Endothelial cell of umbilical vein (primary cell): ENCODE data around the gene PRIMA1. TPM values are rescaled to one million over a fixed set of nuclear protein-coding genes. Genes with fewer than 3 reads are reported as not detected.

Experiments
- BruUV-seq: library from RNA; stranded (reverse); fragments of 400-500 nt; replicated peaks from 2 replicates; lab custom pipeline; 2021; lab: Mats Ljungman, UMichigan
- CTCF ChIA-PET: fragments of 300-600, 350-600 bp; sonication (Branson Sonifier 250); formaldehyde crosslinking; loops from one replicate; lab custom pipeline; 2021; ENCODE audit warnings: antibody characterized with exemption, inconsistent platforms; lab: Charles Lee
- POLR2A ChIA-PET: fragments of 300-600, 350-600 bp; sonication (Branson Sonifier 250); formaldehyde crosslinking; loops from one replicate; lab custom pipeline; 2021; ENCODE audit warnings: antibody characterized with exemption, inconsistent platforms; lab: Charles Lee
- DNase-seq: peaks from one replicate; pipeline ENCODE4 v3.0.0-alpha.2; 2011; ENCODE audit warnings: low read depth, low spot score
- FAIRE-seq: peaks from 2 replicates; lab custom pipeline; 2011; peaks lifted over from hg19 to GRCh38; lab: Jason Lieb, UNC
- H2AFZ ChIP-seq: 2 replicates; pipeline ENCODE4 v1.6.0; 2012; ENCODE audit warnings: low read depth, low read length, control low read depth, inconsistent platforms
- H3K27ac ChIP-seq: 2 replicates; pipeline ENCODE4 v1.5.1; 2011; ENCODE audit warnings: low read depth, mild to moderate bottlenecking, control low read depth, low read length, moderate library complexity; ENCODE audit not compliant: insufficient read depth
- H3K27me3 ChIP-seq, 2 experiments: 2 replicates each; pipeline versions ENCODE4 v1.6.0 to v1.6.1; 2011; ENCODE audit warnings: low read length in 2 of 2, mixed read lengths in 1 of 2; ENCODE audit not compliant: control insufficient read depth in 2 of 2, insufficient read depth in 2 of 2
- H3K36me3 ChIP-seq, 2 experiments: 2 replicates in 1 of 2; 3 replicates in 1 of 2; pipeline ENCODE4 v1.5.1; 2011; ENCODE audit warnings: low read length in 2 of 2, mild to moderate bottlenecking in 1 of 2, moderate library complexity in 1 of 2; ENCODE audit not compliant: control insufficient read depth in 2 of 2, insufficient read depth in 2 of 2; ENCODE audit errors: extremely low read depth in 1 of 2
- H3K4me1 ChIP-seq: 3 replicates; pipeline ENCODE4 v1.5.1; 2011; ENCODE audit warnings: mild to moderate bottlenecking, low read length; ENCODE audit not compliant: control insufficient read depth, insufficient read depth; ENCODE audit errors: extremely low read depth
- H3K4me2 ChIP-seq: 2 replicates; pipeline ENCODE4 v1.6.1; 2011; ENCODE audit warnings: low read length, control low read depth, mixed read lengths; ENCODE audit not compliant: insufficient read depth
- H3K4me3 ChIP-seq, 3 experiments: fragments of 200-600 bp in 1 of 3; sonication (generic), shearing (Covaris generic) in 1 of 3; replicated peaks in 1 of 3; 2 replicates each; pipeline ENCODE4 v1.5.1; 2011 to 2016; ENCODE audit warnings: control low read depth in 3 of 3, low read length in 3 of 3, mild to moderate bottlenecking in 2 of 3, inconsistent platforms in 1 of 3, low read depth in 1 of 3, moderate library complexity in 1 of 3; ENCODE audit not compliant: insufficient read depth in 1 of 3
- H3K79me2 ChIP-seq: 2 replicates; pipeline ENCODE4 v1.6.0; 2012; ENCODE audit warnings: low read length, inconsistent platforms; ENCODE audit not compliant: control insufficient read depth, insufficient read depth
- H3K9ac ChIP-seq: replicated peaks from 2 replicates; pipeline ENCODE3; 2011; ENCODE audit warnings: low read length, control low read depth; ENCODE audit not compliant: insufficient read depth; ENCODE audit errors: extremely low read depth
- H3K9me1 ChIP-seq: replicated peaks from 3 replicates; pipeline ENCODE4 v1.6.0; 2011; ENCODE audit warnings: mild to moderate bottlenecking, low read length; ENCODE audit not compliant: control insufficient read depth, insufficient read depth; ENCODE audit errors: extremely low read depth
- H3K9me3 ChIP-seq: replicated peaks from 2 replicates; pipeline ENCODE4 v1.5.1; 2012; ENCODE audit warnings: low read length, inconsistent platforms; ENCODE audit not compliant: control insufficient read depth, insufficient read depth
- H4K20me1 ChIP-seq: replicated peaks from 2 replicates; pipeline ENCODE3; 2011; ENCODE audit warnings: mild to moderate bottlenecking, low read length; ENCODE audit not compliant: control insufficient read depth, insufficient read depth; ENCODE audit errors: extremely low read depth
- CTCF ChIP-seq, 2 donors: IDR thresholded peaks; 1 replicate in 1 of 2; 2 replicates in 1 of 2; pipeline ENCODE4 v1.5.1; 2011; ENCODE audit warnings: low read length in 2 of 2, mild to moderate bottlenecking in 2 of 2, moderate library complexity in 2 of 2, control low read depth in 1 of 2, inconsistent platforms in 1 of 2, low read depth in 1 of 2; ENCODE audit not compliant: insufficient read depth in 1 of 2; ENCODE audit errors: extremely low read depth in 1 of 2
- EZH2 ChIP-seq: IDR thresholded peaks from 2 replicates; pipeline ENCODE4 v1.6.1; 2012; ENCODE audit warnings: borderline replicate concordance, low read depth, mild to moderate bottlenecking, moderate library complexity, low read length, inconsistent platforms; ENCODE audit not compliant: severe bottlenecking
- FOS ChIP-seq: IDR thresholded peaks from 2 replicates; pipeline ENCODE4 v1.6.1; 2011; ENCODE audit warnings: mild to moderate bottlenecking, low read length, moderate library complexity, borderline replicate concordance; ENCODE audit not compliant: insufficient read depth
- GATA2 ChIP-seq: IDR thresholded peaks from 2 replicates; pipeline ENCODE4 v1.7.0; 2011; ENCODE audit warnings: low read depth, mild to moderate bottlenecking, moderate library complexity, mixed read lengths, low read length; ENCODE audit not compliant: insufficient read length, insufficient read depth
- JUN ChIP-seq: IDR thresholded peaks from 2 replicates; pipeline ENCODE4 v1.6.1; 2011; ENCODE audit warnings: borderline replicate concordance, low read depth; ENCODE audit not compliant: insufficient read length, insufficient read depth
- MAX ChIP-seq: IDR thresholded peaks from 2 replicates; pipeline ENCODE4 v1.6.1; 2011; ENCODE audit not compliant: insufficient read depth, insufficient read length
- MYC ChIP-seq: IDR thresholded peaks from one replicate; pipeline ENCODE4 v1.6.1; 2011; ENCODE audit warnings: mild to moderate bottlenecking, low read depth, low read length
- POLR2A ChIP-seq: IDR thresholded peaks from 2 replicates; pipeline ENCODE4 v1.6.1; 2012; ENCODE audit warnings: low read depth, mild to moderate bottlenecking, control low read depth, low read length
- POLR2AphosphoS5 ChIP-seq: IDR thresholded peaks from 2 replicates; pipeline ENCODE4 v1.6.1; 2012; ENCODE audit warnings: low read depth, mild to moderate bottlenecking, control low read depth, low read length, moderate library complexity; ENCODE audit not compliant: insufficient read depth
- dilution Hi-C: fragments of 300-500 bp; cut with MboI; formaldehyde crosslinking; loops from one replicate; pipeline ENCODE4 v1.15.0; 2019; ENCODE audit warnings: low sequenced_read_pairs; ENCODE audit not compliant: extremely low pct_ligation_motif_present
- intact Hi-C: fragments of 100-400 bp; cut with micrococcal nuclease; formaldehyde crosslinking; loops from one replicate; pipeline ENCODE4 v1.10.0; 2022
- polyA plus RNA-seq, 4 experiments: library from polyadenylated mRNA; depleted of rRNA in 3 of 4; stranded (reverse) in 3 of 4; unstranded in 1 of 4; fragments of >200 nt; gene quantifications; 2 replicates each; pipeline versions ENCODE4 v1.2.1 to v1.2.3, GENCODE V29; 2011 to 2012; ENCODE audit warnings: missing spikeins in 1 of 4
- total RNA-seq: library from RNA; stranded (reverse); gene quantifications from 2 replicates; pipeline ENCODE4 v1.2.3, GENCODE V29; 2021

PRIMA1 gene
- total and polyA plus RNA-seq, 2 donors (not counting 3 experiments of a cell fraction or from before 2014, with no cell fraction given): not detected

DNA sequence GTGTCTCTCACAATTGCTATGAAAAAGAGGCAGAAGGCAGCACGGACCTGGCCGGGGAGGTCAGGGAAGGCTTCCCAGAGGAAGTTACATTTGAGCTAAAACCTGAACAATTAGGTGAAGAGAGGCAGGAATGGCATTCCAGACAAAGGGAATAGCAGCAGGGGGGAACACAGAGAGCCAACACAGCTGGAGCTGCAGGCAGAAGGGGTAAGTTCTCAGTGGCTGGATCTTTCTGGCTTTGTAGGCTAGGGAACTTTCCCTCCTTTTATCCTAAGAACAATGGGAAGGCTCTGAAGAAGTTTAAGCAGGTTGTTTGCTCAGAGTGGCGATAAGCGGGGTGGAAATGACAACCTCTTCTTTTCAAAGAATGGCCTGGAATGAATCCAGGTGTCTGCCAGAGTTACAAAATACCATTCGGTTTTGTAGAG lies 100.0 kb downstream of the PRIMA1 start:
- Histone ChIP-seq H2AFZ (no peak overlapping the region), H3K27ac (no peak overlapping the region), H3K4me2 (no peak overlapping the region), H3K36me3 (no peaks in the 10 kb centered on the region), H3K9me1 (no peaks in the 10 kb centered on the region), H3K79me2 (no peaks in the 10 kb centered on the region), H3K4me3 (no peak overlapping the region), H3K4me1 (no peaks in the 10 kb centered on the region), H3K9ac (no peak overlapping the region), H4K20me1 (no peaks in the 10 kb centered on the region), H3K9me3 (no peaks in the 10 kb centered on the region), H3K27me3 (no peaks in the 10 kb centered on the region)
- dilution Hi-C loops (no loop called here), intact Hi-C loops (no loop called here)
- no peak for TF ChIP-seq MYC
- no peak for TF ChIP-seq POLR2AphosphoS5
- TF ChIP-seq EZH2: no peak
- no peak for TF ChIP-seq GATA2
- TF ChIP-seq FOS: no peak
- no peak for TF ChIP-seq POLR2A
- no peak for TF ChIP-seq MAX
- TF ChIP-seq JUN: no peak
- no peak for TF ChIP-seq CTCF (IDR thresholded peaks at IDR 0.05; ENCODE audit: extremely low read depth in 1 of 2, insufficient read depth in 1 of 2, low read depth in 1 of 2, low read length in 2 of 2)
- no TSS peak for BruUV-seq
- DNase-seq (no peak), FAIRE-seq (no peak)
- ChIA-PET CTCF (no interaction called here), POLR2A (no interaction called here)
